ENCODE results near the gene APOL3. TPM values are rescaled to one million over a fixed set of nuclear protein-coding genes. Genes with fewer than 3 reads are reported as not detected.

APOL3 gene
- total RNA-seq, 1 experiment from 2014 or later: 3.2 TPM

GRCh38 chr22:36135306-36135980 lies 25.1 kb downstream of the APOL3 start:
- intact Hi-C loops (cut with micrococcal nuclease; ENCODE audit: unreplicated experiment): no loop called here
- TF ChIP-seq CTCF (IDR thresholded peaks at IDR 0.05) (no peak), POLR2AphosphoS5 (IDR thresholded peaks at IDR 0.05; ENCODE audit: low read depth, low read length) (no peak), REST (IDR thresholded peaks at IDR 0.05; ENCODE audit: insufficient read depth in 1 of 2, low read depth in 2 of 2, low read length in 1 of 2) (no peak), SIN3A (IDR thresholded peaks at IDR 0.05; ENCODE audit: borderline replicate concordance, insufficient read depth, low read depth, low read length) (no peak), TCF7L2 (IDR thresholded peaks at IDR 0.05; ENCODE audit: low read depth, low read length) (no peak)
- Histone ChIP-seq H3K4me1 (ENCODE audit: control insufficient read depth, insufficient read depth, low read length) (no peaks in the 10 kb centered on the region), H3K27ac (ENCODE audit: low read length) (no peak overlapping the region), H3K4me3 (ENCODE audit: low read depth in 2 of 2, low read length in 2 of 2) (no peak overlapping the region), H3K9me3 (ENCODE audit: control insufficient read depth, insufficient read depth, low read depth, low read length) (no peaks in the 10 kb centered on the region), H3K27me3 (ENCODE audit: control insufficient read depth, insufficient read depth, low read length) (no peaks in the 10 kb centered on the region), H3K36me3 (ENCODE audit: control insufficient read depth, insufficient read depth, low read length) (no peaks in the 10 kb centered on the region)
- DNase-seq (ENCODE audit: low read depth, low spot score) (no peak), ATAC-seq (no peak)
- in situ Hi-C loops (cut with HindIII; ENCODE audit: low pct_unique_long_range_greater_than_20kb, low sequenced_read_pairs): no loop called here
- ChIA-PET CTCF (no interaction called here), POLR2A (no interaction called here)
- no TSS peak for BruUV-seq (replicated peaks)

- Histone ChIP-seq H3K27ac (ENCODE audit: low read length) (no peak overlapping the region), H3K4me1 (ENCODE audit: control insufficient read depth, insufficient read depth, low read length) (no peaks in the 10 kb centered on the region), H3K27me3 (ENCODE audit: control insufficient read depth, insufficient read depth, low read length) (no peaks in the 10 kb centered on the region), H3K4me3 (ENCODE audit: low read depth in 2 of 2, low read length in 2 of 2) (no peak overlapping the region), H3K36me3 (ENCODE audit: control insufficient read depth, insufficient read depth, low read length) (no peaks in the 10 kb centered on the region), H3K9me3 (ENCODE audit: control insufficient read depth, insufficient read depth, low read depth, low read length) (no peaks in the 10 kb centered on the region)
- no peak for ATAC-seq
- no peak for TF ChIP-seq CTCF (IDR thresholded peaks at IDR 0.05)
- no peak for TF ChIP-seq SIN3A (IDR thresholded peaks at IDR 0.05; ENCODE audit: borderline replicate concordance, insufficient read depth, low read depth, low read length)
- TF ChIP-seq POLR2AphosphoS5 (IDR thresholded peaks at IDR 0.05; ENCODE audit: low read depth, low read length): no peak
- TF ChIP-seq TCF7L2 (IDR thresholded peaks at IDR 0.05; ENCODE audit: low read depth, low read length): no peak
- no peak for TF ChIP-seq REST (IDR thresholded peaks at IDR 0.05; ENCODE audit: insufficient read depth in 1 of 2, low read depth in 2 of 2, low read length in 1 of 2)
- no TSS peak for BruUV-seq (replicated peaks)
- no peak for DNase-seq (ENCODE audit: low read depth, low spot score)
- CTCF ChIA-PET: no interaction called here
- in situ Hi-C loops (cut with HindIII; ENCODE audit: low pct_unique_long_range_greater_than_20kb, low sequenced_read_pairs) (no loop called here), intact Hi-C loops (cut with micrococcal nuclease; ENCODE audit: unreplicated experiment) (no loop called here)
- POLR2A ChIA-PET: no interaction called here
These were observed 26.4 kb downstream of the APOL3 start for GRCh38 chr22:36134182-36134581.
